HG03432 (cell line): ENCODE results near the gene DNAH11.
"Not testable (repeated sequence)": the region's sequence is repeated elsewhere in the genome, so short reads cannot be mapped to it uniquely, and the experiment has no call there.

ENCODE experiments used
- ATAC-seq: cut with Tn5 transposase; IDR thresholded peaks from one replicate; pipeline ENCODE4 v1.9.1; 2021; ENCODE audit warnings: mild to moderate bottlenecking, moderate library complexity; ENCODE audit not compliant: unreplicated experiment

DNAH11 gene

GRCh38 chr7:21767300-21767900, 224.6 kb downstream of the DNAH11 start:
- peak; percentile 90 for ATAC-seq

- no peak for ATAC-seq
Measured at GRCh38 chr7:21768279-21768678, 225.4 kb downstream of the DNAH11 start.

GRCh38 chr7:21771266-21771665, 228.4 kb downstream of the DNAH11 start:
- no peak for ATAC-seq

- no peak for ATAC-seq
Measured at GRCh38 chr7:21771906-21772610, 229.2 kb downstream of the DNAH11 start.

- ATAC-seq, result no peak
Measured at GRCh38 chr7:21773326-21773725, 230.5 kb downstream of the DNAH11 start.

DNA sequence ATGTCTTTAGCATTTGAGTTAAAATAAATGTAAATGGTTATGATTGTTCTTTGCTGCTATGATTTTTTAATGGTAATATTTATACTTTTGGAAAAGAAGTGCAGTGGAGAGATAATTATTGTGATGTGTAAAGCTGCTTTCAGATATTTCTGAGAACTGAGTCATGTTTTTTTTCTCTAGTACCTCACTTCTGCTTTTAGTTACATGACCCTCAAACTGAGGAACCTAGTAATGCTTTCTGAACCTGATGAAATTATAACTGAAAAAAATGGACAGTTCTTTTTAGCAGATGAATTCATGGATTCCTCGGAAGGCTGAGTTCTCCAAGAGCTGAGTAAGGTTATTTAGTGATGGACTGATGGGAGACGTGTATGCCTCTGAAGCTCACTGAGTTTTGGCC, 235.1 kb downstream of the DNAH11 start:
- no peak for ATAC-seq

DNA sequence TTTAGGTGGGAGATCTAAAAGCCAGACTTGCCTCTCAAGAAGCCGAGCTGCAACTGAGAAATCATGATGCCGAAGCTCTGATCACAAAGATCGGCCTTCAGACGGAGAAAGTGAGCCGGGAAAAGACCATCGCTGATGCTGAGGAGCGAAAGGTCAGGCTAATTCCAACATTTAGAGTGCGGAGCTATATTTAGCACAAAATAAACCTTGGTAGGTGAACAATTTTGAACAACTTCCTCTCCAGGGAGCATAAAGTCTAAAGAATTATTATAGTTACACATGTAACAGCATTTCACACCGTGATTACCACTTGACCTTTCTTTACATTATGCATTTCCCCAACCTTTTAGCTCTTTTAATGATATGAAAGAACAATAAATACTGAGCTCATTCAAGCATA, 236.1 kb downstream of the DNAH11 start:
- no peak for ATAC-seq

GRCh38 chr7:21782996-21783395, 240.2 kb downstream of the DNAH11 start:
- ATAC-seq, result no peak

GRCh38 chr7:21784989-21785388, 242.2 kb downstream of the DNAH11 start:
- no peak for ATAC-seq

GRCh38 chr7:21805791-21806190, 263.0 kb downstream of the DNAH11 start:
- ATAC-seq, result no peak

DNA sequence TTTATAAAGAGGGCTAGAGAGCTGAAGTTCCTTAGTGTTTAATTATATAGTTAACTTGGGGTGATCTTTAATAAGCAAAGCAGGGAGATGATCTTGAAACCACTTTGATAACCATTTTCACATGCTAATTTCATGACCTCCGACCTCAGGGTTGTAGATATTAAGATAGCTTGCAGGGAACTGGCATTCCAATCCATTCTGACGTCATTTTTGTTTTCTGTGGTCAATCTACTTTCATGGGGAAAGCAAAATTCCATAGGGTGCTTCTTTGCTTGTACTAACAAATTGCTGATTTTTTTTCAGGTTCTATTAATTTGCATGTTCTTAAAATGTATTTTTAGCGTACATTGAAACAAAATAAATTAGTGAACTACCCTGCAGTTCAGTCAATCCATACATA, 263.5 kb downstream of the DNAH11 start:
- ATAC-seq, result no peak

DNA sequence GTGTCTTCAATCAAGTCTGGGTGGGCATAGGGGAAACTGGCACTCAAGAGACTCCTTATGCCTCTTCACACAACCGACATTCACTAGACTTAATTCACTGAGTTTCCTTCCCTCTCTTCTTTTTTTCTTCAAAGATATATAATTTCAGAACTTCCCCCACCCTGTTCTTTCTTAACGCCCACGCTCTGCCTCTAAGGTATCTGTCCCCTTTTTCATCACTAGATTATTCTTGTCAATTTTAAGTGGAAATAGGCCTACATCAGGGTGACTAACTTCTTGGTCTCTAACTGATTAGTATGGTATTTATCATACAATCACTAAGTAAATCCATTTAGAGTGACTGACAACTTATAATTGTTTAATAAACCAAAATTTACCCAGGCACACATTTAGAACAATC, 276.2 kb downstream of the DNAH11 start:
- no peak for ATAC-seq

DNA sequence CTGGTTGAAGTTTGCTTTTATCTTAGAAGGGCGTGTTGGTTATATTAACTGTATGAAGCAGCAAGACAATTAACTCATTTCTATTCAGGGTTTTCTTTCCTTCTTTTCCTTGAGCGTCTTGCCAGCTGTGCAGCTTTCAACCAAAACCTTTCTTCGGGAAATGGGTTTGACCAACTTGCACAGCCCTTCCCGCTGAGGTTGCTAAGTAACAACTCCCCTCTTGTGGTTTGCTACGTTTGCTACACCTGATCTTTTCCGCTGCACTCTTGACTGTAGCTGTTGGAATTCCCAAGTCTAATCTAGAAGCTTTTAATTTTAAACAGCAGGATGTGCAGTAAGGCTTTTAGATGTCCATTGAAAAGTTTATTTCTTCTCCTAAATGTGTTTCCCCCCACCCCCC, 286.0 kb downstream of the DNAH11 start:
- ATAC-seq, result no peak

DNA sequence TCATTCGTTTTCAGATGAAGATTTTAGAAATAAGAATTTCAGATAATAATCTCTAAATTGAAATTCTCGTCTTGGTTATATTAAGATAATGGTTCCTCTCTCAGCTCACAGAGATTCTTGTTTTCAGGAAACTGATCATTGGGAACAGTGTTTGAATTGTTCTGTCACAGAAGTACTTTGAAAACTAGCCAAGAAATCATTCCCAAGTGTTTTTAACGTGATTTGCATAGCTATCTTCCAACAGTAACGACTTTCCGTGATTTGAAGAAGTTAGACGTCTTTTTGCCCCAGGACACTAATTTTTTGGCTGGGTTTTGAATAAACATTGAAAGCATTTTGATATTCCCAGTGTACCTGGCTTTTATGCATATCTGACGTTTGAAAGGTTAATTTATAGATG, 286.9 kb downstream of the DNAH11 start:
- no peak for ATAC-seq

DNA sequence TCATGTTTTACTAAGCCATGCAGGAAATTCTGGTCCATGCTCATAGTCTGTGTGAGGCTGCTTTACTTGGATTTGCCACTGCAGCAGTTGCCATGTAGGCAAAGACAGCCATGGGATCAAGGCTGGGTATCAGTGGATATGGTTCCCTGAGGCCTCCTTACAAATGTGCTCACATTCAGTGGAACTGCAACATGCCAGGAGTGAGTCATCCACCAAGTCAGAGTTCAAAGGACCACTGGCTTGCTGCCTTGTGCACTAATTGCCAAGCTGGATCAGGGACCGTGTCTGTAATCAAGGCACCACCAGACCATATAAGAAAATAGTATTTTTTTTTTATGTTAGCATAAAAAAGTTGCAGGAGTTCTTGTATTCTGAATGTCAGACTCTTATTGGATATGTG, 301.9 kb downstream of the DNAH11 start:
- no peak for ATAC-seq

GRCh38 chr7:21850531-21851285, 307.9 kb downstream of the DNAH11 start:
- no peak for ATAC-seq

GRCh38 chr7:21851559-21851967, 308.7 kb downstream of the DNAH11 start:
- ATAC-seq, result no peak

- ATAC-seq, result not testable (repeated sequence)
Measured at GRCh38 chr7:21865631-21866204, 322.9 kb downstream of the DNAH11 start.

- no peak for ATAC-seq
Measured at GRCh38 chr7:21866731-21867130, 323.9 kb downstream of the DNAH11 start.

DNA sequence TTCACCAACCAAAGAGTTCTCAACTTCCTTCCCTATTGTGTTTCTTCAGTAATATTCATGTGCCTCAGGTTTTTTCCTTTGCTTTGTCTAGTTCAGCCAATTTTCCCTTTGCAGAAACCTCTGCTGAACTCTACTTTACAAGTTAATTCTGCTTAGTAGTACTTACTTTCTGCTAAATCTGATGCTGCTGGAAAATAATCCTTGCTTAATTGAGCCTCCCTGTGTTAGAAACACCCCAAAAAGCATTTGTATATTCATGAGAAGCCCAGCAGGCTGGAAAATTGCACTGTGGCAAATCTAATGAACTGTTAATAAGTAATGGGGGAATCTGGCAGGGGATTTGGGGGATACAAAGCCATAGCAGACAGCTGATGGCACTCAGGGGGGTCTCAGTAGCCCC, 324.4 kb downstream of the DNAH11 start:
- ATAC-seq, result no peak

DNA sequence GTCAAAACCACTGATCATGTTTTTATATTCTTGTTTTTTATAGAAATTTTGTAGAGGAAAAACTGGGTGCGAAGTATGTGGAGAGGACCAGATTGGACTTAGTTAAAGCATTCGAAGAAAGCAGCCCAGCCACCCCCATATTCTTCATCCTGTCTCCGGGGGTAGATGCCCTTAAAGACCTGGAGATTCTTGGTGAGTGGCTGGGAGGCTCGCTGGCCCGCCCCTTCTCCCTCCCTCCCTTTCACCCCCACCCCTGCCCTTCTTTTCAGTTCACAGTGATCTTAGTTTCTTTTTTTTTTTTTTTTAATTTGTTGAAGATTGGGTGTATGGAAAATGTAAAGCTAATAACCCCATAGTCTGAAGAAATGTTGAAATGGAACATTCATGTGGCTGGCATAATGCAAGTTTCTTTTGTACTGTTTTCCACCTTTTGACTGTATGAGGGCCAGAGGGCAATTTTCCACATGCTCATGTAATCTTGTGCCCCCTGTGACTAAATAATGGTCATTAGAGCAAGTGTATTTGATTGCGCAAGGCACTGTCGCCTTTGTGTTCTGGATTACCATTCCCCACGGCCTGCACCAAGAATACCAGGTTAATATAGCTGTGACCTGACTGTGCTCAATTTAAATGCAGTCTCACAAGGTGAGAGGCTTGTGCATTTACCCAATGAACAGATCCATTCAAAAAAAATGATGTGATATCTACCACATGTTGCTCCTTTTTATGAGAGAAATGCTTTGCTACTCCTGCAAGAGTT, 325.2 kb downstream of the DNAH11 start:
- no peak for ATAC-seq
